Eye (tissue), 1 donor: ENCODE measurements around the gene TMEM88.

Experiments used
- DNase-seq: peaks from one replicate; pipeline ENCODE4 v3.0.0-alpha.2; 2015

Gene TMEM88

GRCh38 chr17:7844292-7845154 lies 10.3 kb upstream of the TMEM88 start:
- peak; percentile 96 for DNase-seq

GRCh38 chr17:7845359-7846062 lies 9.4 kb upstream of the TMEM88 start:
- no peak for DNase-seq

GRCh38 chr17:7846063-7846735 lies 8.7 kb upstream of the TMEM88 start:
- no peak for DNase-seq

GRCh38 chr17:7846765-7847661 lies 7.9 kb upstream of the TMEM88 start:
- no peak for DNase-seq

- no peak for DNase-seq
Measured at GRCh38 chr17:7848131-7848579, 6.7 kb upstream of the TMEM88 start.

GRCh38 chr17:7848739-7849129 lies 6.1 kb upstream of the TMEM88 start:
- no peak for DNase-seq

- DNase-seq = no peak
Measured at GRCh38 chr17:7849130-7849750, 5.6 kb upstream of the TMEM88 start.

GRCh38 chr17:7849751-7850504 lies 4.9 kb upstream of the TMEM88 start:
- no peak for DNase-seq

GRCh38 chr17:7850701-7851437 lies 4.0 kb upstream of the TMEM88 start:
- DNase-seq = no peak

- peak; percentile 97 for DNase-seq
Measured at GRCh38 chr17:7851438-7852261, 3.2 kb upstream of the TMEM88 start.

GRCh38 chr17:7852262-7852670 lies 2.6 kb upstream of the TMEM88 start:
- DNase-seq = no peak

- no peak for DNase-seq
Measured at GRCh38 chr17:7852919-7853690, 1.8 kb upstream of the TMEM88 start.

- no peak for DNase-seq
Measured at GRCh38 chr17:7853691-7854038, 1.2 kb upstream of the TMEM88 start.

- DNase-seq = peak; percentile 8
Measured at GRCh38 chr17:7854078-7854777, 638 bp upstream of the TMEM88 start.

- peak; percentile 77 for DNase-seq
Measured at GRCh38 chr17:7855660-7856010, 769 bp downstream of the TMEM88 start.

- peak; percentile 72 for DNase-seq
Measured at GRCh38 chr17:7856011-7856810, 1.3 kb downstream of the TMEM88 start.
